Transverse colon (tissue), 4 donors: ENCODE results near the gene GPR89B.
"Not testable (repeated sequence)": the region's sequence is repeated elsewhere in the genome, so short reads cannot be mapped to it uniquely, and the experiment has no call there.

ENCODE experiments used
- EP300 ChIP-seq: sonication (generic); formaldehyde crosslinking; IDR thresholded peaks from one replicate; pipeline ENCODE4 v1.6.1; 2017; ENCODE audit warnings: antibody characterized with exemption, low read depth
- POLR2A ChIP-seq: fragments of 450-650 bp; IDR thresholded peaks from one replicate; pipeline ENCODE4 v1.6.1; 2016; ENCODE audit warnings: antibody characterized with exemption, mild to moderate bottlenecking, moderate library complexity
- POLR2AphosphoS5 ChIP-seq, 3 donors: sonication (generic); formaldehyde crosslinking; IDR thresholded peaks; one replicate each; pipeline ENCODE4 v1.6.1; 2016; ENCODE audit warnings: antibody characterized with exemption in 3 of 3
- TF ChIP-seq, protein P1 (sequence below), 5 experiments: fragments of 200-600 bp in 3 of 5; fragments of 450-650 bp in 2 of 5; sonication (generic) in 3 of 5; IDR thresholded peaks; 1 replicate in 2 of 5; 2 replicates in 3 of 5; pipeline ENCODE4 v1.5.1; 2016 to 2017; ENCODE audit warnings: antibody characterized with exemption in 5 of 5, inconsistent platforms in 3 of 5, mild to moderate bottlenecking in 2 of 5, moderate library complexity in 1 of 5

DNA sequence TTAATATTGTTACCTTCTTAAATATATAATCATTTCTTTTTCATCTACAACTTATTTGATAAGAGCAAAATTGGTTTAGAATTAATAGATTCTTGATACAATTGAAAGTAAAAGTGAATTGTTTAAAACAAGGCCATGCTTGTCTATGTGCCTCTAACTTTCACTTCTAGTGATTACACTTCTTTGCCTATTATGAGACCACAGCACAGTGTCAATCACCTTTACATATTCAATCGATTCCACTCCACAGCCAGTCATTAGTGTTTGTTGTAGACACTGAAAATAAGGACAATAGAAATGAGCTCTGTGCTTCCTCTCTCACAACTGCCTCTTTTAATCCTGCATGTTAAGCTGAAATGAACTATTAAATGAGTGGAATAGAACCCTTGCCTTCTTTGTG, 36.4 kb downstream of the GPR89B start:
- TF ChIP-seq POLR2A; POLR2AphosphoS5 (IDR thresholded peaks at IDR 0.05); EP300: not testable (repeated sequence)
- TF ChIP-seq, protein P1, sequence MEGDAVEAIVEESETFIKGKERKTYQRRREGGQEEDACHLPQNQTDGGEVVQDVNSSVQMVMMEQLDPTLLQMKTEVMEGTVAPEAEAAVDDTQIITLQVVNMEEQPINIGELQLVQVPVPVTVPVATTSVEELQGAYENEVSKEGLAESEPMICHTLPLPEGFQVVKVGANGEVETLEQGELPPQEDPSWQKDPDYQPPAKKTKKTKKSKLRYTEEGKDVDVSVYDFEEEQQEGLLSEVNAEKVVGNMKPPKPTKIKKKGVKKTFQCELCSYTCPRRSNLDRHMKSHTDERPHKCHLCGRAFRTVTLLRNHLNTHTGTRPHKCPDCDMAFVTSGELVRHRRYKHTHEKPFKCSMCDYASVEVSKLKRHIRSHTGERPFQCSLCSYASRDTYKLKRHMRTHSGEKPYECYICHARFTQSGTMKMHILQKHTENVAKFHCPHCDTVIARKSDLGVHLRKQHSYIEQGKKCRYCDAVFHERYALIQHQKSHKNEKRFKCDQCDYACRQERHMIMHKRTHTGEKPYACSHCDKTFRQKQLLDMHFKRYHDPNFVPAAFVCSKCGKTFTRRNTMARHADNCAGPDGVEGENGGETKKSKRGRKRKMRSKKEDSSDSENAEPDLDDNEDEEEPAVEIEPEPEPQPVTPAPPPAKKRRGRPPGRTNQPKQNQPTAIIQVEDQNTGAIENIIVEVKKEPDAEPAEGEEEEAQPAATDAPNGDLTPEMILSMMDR (IDR thresholded peaks at IDR 0.05), result not testable (repeated sequence)
